Right ventricle myocardium inferior (tissue), 1 donor: ENCODE data around the gene MAPT. TPM values are rescaled to one million over a fixed set of nuclear protein-coding genes. Genes with fewer than 3 reads are reported as not detected.
A peak's percentile ranks its signal among the peaks of the same experiment; 100 is the strongest.
"Not testable (repeated sequence)": the region's sequence is repeated elsewhere in the genome, so short reads cannot be mapped to it uniquely, and the experiment has no call there.

ENCODE experiments used
- ATAC-seq: fragments of 200-7000 bp; cut with Tn5 transposase; one replicate; pipeline ENCODE4 v1.9.1; 2020; ENCODE audit warnings: mild to moderate bottlenecking, moderate library complexity
- DNase-seq: peaks from one replicate; pipeline ENCODE4 v3.0.0; 2021; ENCODE audit errors: missing footprints
- intact Hi-C: fragments of 100-400 bp; cut with DNase I; formaldehyde crosslinking; loops from one replicate; pipeline ENCODE4 v1.11.0; 2022
- total RNA-seq: library from RNA; stranded (reverse); fragmentation: NEBNext Ultra II Directional; extraction: Animal tissue kit (Norgen Biotek cat#: 25700); gene quantifications from one replicate; pipeline ENCODE4 v1.2.1, GENCODE V29; 2021
- donor health status: DM: no; HTN: yes; CAD: no; lungs with severe emphysema.

MAPT gene
- total RNA-seq, 1 donor from 2014 or later = 39.3 TPM

GRCh38 chr17:45939395-45939794 is 45.0 kb downstream of the MAPT start:
- ATAC-seq (no peak), DNase-seq (no peak)
- intact Hi-C loops = no loop called here

DNA sequence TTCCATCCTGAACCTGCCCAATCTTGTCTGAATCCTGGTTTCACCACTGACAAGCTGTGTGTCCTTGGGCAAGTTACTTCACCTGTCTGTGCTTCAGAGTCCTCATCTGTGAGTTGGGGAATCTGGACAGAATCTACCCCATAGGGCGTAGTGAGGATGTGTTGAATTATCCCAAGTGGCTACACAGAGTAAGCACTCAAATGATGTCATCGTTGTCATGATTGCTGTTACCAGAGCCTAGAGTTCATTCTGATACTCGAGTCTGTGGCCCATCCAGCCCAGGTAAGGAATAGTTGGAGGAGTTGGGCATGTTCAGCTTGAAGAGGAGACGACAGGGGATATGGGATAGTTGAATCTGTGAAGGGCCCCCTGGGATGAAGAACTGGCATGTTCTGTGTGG is 45.9 kb downstream of the MAPT start:
- no peak for ATAC-seq

GRCh38 chr17:45940826-45941225 is 46.5 kb downstream of the MAPT start:
- DNase-seq = no peak
- ATAC-seq = peak; percentile 33
- intact Hi-C loops = no loop called here

More for the DNA sequence above, 45.9 kb downstream of the MAPT start:
- no peak for DNase-seq
- intact Hi-C loops = no loop called here

GRCh38 chr17:45941395-45941794 is 47.0 kb downstream of the MAPT start:
- intact Hi-C loops = no loop called here
- no peak for ATAC-seq
- DNase-seq = no peak

- intact Hi-C loops = no loop called here
- DNase-seq = peak; percentile 85
- ATAC-seq = peak; percentile 94
Observed at GRCh38 chr17:45942284-45942683, 47.9 kb downstream of the MAPT start.

DNA sequence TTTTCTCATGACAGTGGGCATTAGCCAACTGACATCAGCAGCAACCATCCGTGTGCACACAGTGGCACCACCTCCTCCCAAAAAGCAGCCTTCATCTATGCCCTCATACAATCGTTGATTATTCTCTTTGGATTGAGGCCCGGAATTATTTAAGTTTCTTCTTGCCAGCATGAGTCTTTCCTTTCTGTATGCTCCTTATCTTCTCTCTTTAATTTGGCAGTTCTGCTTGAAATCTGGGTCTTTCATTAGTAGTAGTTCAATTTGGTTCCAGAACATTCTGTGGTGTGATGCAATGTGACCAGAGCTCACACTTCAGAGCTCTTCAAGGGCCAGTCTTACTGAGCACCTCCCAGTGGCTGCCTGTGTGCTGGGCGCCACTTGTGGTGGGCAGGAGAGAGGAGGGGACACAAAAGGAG is 52.5 kb downstream of the MAPT start:
- DNase-seq (no peak), ATAC-seq (peak; percentile 23)
- intact Hi-C loops = no loop called here

- DNase-seq (no peak), ATAC-seq (no peak)
- intact Hi-C loops = loop anchor here (2.0 kb wide), 1 partner anchor 54 kb away; the partner anchor contains the start of gene MAPT
Observed at GRCh38 chr17:45948498-45948880, 54.1 kb downstream of the MAPT start.

DNA sequence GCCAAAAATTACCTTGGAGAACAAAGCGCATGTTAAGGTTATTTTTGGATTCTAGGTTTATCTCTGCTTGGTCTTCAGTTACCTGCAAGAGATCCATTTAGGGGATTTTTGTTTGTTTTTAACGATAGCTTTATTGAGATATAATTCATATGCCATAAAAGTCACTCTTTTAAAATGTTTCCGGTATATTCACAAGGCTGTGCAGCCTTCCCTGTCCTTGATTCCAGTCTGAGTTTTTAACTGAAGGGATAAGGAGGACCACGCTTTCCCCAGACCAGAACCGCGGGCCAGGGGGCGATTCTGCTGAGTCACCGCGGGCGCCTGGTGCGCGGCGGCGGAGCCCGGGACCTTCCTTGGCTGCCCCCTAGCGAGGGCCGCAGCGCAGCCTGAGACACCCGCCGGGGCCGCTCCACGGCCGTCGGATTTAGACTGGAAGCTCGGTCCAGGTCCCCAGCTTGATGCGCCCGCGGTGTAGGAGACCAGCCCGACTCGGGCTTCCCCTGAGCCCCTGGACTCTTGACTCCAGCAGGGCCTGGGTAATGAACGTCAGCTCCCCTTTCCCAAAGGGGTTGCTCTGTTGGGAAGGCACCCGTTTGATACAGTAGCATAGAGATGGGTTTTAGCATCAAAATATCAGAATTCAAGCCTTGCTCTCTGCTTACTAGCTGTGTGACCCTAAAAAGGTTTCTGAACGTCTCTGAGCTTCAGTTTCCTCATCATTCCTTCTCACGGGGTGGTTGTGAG is 54.7 kb downstream of the MAPT start:
- intact Hi-C loops = loop anchor here (2.0 kb wide), 1 partner anchor 54 kb away; the partner anchor contains the start of gene MAPT

DNA sequence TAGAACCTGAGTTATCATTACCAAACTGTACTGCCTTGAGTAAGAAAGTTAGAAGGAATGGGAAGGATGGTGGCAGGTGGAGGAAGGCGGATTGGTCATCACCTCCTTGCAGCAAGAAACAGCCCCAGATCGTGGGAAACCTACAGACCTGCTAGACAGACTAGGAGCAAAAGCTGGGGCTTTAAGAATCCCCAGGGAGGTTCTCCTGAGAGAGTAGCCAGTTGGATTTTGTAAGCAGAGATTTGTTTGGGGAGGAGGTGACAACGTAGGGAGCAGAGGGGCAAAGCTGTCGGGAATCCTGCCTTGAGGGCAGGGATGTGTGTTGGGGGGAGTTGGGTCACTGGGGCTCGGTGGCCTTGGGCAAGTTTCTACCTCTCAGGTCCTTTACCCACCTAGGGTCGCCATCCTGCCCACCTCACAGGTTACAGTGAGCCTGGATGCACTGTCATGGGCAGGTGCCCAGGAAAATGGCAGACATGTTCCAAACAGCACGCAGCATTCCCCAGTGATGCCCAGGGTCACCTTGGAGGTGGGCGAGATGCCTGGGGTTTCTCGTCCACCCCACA is 55.5 kb downstream of the MAPT start:
- ATAC-seq = no peak

More for the DNA sequence above, 54.7 kb downstream of the MAPT start:
- peak; percentile 85 for DNase-seq
- ATAC-seq = peak; percentile 90

GRCh38 chr17:45950888-45951287 is 56.5 kb downstream of the MAPT start:
- no peak for ATAC-seq
- intact Hi-C loops = no loop called here

More for the DNA sequence above, 55.5 kb downstream of the MAPT start:
- DNase-seq = no peak
- intact Hi-C loops = loop anchor here (2.0 kb wide), 1 partner anchor 55 kb away; the partner anchor contains the start of gene MAPT

DNA sequence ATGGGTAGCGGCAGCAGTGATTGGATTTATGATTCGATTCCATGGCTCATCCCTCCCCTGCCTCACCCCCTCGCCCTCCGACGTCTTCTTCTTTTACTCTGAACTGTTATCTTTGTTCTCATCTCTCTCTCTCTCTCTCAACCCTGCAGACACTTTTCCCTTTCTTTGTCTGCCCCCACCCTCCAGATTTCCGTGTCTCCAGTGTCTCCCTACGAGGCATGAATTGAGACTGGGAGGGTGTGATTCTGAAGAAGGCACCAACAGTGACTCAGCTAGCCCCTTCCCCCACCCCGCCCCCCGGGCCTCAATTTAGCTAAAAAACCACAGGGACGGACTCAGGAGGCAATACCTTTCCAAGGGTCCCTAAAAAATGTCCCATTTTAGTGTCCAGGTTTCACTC is 57.0 kb downstream of the MAPT start:
- intact Hi-C loops = no loop called here
- no peak for ATAC-seq
- DNase-seq = no peak

More at GRCh38 chr17:45950888-45951287, 56.5 kb downstream of the MAPT start:
- DNase-seq = no peak

DNA sequence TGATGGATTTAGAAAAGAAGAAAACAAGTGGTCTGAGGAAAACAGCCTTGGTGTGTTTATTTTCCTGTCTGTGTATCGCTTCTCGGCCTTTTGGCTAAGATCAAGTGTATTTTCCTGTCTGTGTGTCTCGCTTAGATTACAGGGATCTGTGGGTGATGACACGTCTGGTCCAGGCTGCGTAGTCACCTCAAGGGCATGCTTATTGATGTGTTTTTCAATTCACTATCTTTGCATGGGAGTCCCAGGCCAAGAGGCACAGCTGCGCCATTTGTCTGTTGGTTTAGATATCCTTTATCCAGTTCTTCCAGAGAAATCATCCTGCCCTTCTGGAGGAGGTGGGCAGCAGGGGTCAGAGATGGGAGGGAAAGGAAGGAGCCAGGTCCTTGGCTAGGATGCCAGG is 57.6 kb downstream of the MAPT start:
- DNase-seq = no peak
- intact Hi-C loops = no loop called here
- ATAC-seq = no peak

DNA sequence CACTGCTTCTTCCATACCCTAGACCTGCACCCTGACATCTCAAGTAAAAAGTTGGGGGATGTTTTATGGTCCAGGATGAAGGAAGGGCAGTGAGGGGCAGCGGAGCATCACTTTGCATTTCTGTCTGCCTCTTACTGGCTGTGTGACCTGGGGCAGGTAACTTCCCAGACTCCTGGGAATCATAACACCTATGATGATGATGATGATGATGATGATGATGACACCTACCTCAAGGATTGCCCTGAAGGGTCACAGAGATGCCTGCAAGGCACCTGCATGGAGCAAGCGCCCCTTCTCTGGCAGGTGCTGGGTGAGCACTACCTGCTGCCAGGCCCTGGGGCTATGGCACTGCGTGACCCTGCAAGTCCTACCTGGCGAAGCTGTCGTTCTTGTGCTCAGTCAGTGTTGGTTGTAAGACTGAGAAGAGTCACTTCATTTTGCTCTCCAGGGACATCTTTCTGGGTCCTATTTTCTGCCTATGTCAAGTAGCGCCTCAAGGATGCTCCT is 58.5 kb downstream of the MAPT start:
- intact Hi-C loops = no loop called here
- no peak for DNase-seq

GRCh38 chr17:45953561-45953960 is 59.2 kb downstream of the MAPT start:
- no peak for DNase-seq
- ATAC-seq = no peak
- intact Hi-C loops = no loop called here

More for the DNA sequence above, 58.5 kb downstream of the MAPT start:
- no peak for ATAC-seq

GRCh38 chr17:45954914-45955313 is 60.6 kb downstream of the MAPT start:
- intact Hi-C loops = no loop called here
- ATAC-seq (no peak), DNase-seq (no peak)

DNA sequence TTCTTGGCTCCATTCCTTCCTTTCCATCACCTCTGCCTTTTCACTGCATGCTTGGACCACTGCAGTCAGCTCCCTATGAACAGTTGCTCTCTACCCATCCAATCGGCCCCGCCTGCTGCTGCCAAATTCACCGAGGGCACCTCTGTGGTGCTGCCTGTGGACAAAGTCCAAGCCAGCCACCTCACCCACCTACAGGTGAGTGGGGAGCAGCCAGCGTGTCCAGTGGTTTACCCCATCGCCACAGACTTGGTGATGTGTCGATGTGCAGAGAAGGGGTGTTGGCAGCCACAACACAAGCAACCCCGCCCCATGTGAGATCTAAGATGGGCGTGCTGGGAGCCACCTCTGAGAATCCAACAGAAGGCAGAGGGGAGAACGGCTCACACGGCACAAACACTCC is 61.0 kb downstream of the MAPT start:
- ATAC-seq = no peak
- intact Hi-C loops = no loop called here

GRCh38 chr17:45956090-45956489 is 61.7 kb downstream of the MAPT start:
- no peak for ATAC-seq
- intact Hi-C loops = no loop called here

More for the DNA sequence above, 61.0 kb downstream of the MAPT start:
- DNase-seq = no peak

GRCh38 chr17:45956746-45957145 is 62.4 kb downstream of the MAPT start:
- intact Hi-C loops, ATAC-seq, DNase-seq: not testable (repeated sequence)

More at GRCh38 chr17:45956090-45956489, 61.7 kb downstream of the MAPT start:
- DNase-seq = no peak

DNA sequence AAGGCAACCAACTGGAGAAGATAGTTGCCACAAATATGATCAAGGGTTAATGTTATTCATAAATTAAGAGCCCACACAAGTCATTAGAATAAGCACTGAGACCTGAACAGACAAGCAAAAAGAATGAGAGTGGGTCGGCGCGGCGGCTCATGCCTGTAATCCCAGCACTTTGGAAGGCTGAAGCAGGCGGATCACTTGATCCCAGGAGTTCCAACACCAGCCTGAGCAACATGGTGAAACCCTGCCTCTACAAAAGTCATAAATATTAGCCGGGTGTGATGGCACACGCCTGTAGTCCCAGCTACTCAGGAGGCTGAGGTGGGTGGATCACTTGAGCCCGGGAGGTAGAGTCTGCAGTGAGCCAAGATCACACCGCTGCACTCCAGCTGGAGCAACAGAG is 64.0 kb downstream of the MAPT start:
- intact Hi-C loops = no loop called here
- DNase-seq (no peak), ATAC-seq (no peak)
